ENCODE results near the gene IRF5.

DNA sequence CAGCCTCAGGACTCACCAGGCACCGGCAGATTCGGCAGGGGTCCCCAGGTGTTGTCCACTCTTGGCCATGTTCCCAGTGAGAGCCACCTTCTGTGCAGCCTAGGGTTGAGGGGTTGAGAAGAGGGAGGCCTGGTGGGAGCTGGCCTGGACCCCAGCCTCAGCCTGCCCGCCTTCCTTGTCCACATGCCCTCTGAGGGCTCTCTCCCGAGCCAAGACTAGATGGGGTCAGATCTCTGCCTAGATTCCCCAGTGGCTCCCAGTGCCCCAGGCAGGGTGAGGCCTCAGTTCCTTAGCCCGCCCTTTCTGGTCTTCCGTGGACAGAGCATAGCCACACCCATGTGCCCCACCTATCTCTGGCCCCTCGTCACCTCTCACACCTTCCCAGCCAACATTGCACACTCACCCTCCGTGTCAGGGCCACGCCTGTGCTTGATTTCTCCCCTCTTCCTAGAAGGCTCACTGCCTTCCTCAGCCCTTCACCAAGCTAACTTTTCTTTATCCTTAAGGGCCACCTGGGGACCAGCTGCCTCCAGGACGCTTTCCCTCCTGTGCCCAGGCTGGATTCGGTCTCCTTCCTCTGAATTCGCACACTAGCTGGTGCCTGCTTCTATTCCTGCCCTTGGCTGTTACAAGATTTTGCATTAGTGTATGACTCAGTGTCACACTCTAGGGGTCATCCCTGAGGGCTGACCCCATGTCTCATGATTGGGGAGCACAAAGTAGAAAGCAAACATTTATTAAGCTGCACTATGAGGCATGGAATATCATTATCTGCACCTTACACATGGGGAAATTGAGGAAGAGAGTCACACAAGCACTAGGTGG is 34.8 kb upstream of the IRF5 start:
- TF ChIP-seq EGR1 (IDR thresholded peaks at IDR 0.05; ENCODE audit: low read depth) (no peak), EZH2 (IDR thresholded peaks at IDR 0.05) (no peak)

Measured in HCT116 (cell line).